Gastrocnemius medialis (tissue), 4 donors: ENCODE results near the gene KCNA5.
A peak's percentile ranks its signal among the peaks of the same experiment; 100 is the strongest.

Source experiments
- POLR2A ChIP-seq, 2 donors: fragments of 450-650 bp; IDR thresholded peaks; one replicate each; pipeline ENCODE4 v1.6.1; 2017; ENCODE audit warnings: antibody characterized with exemption in 2 of 2, mild to moderate bottlenecking in 2 of 2, moderate library complexity in 2 of 2
- TF ChIP-seq, protein P1 (sequence below), 5 experiments: fragments of 450-650 bp in 3 of 5; fragments of 200-600 bp in 2 of 5; sonication (generic) in 2 of 5; IDR thresholded peaks in 4 of 5; conservative IDR thresholded peaks in 1 of 5; 1 replicate in 4 of 5; 2 replicates in 1 of 5; pipeline ENCODE4 v1.5.1; 2016 to 2019; ENCODE audit warnings: antibody characterized with exemption in 5 of 5, mild to moderate bottlenecking in 3 of 5, moderate library complexity in 3 of 5

DNA sequence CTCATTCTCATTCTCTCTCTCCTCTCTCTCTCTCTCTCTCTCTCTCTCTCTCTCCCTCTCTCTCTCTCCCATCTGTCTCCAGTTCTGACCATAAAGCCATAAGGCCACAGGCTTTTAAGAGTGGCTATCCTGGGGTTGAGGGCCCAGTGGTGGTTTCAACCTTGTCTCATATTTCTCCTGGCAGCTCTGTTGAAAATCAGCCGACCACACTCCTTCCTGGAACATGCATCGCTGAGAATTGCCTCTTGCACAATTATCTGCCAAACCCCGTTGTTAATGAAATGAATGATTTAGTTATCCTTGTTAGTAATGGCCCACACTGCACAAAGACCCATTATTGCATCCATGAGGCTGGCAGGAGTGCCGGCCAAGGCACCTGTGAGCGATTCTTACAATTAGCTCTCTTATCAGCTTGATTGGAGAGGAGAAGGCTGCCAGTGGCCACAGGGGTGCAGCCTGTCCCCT, 30.4 kb upstream of the KCNA5 start:
- TF ChIP-seq, protein P1, sequence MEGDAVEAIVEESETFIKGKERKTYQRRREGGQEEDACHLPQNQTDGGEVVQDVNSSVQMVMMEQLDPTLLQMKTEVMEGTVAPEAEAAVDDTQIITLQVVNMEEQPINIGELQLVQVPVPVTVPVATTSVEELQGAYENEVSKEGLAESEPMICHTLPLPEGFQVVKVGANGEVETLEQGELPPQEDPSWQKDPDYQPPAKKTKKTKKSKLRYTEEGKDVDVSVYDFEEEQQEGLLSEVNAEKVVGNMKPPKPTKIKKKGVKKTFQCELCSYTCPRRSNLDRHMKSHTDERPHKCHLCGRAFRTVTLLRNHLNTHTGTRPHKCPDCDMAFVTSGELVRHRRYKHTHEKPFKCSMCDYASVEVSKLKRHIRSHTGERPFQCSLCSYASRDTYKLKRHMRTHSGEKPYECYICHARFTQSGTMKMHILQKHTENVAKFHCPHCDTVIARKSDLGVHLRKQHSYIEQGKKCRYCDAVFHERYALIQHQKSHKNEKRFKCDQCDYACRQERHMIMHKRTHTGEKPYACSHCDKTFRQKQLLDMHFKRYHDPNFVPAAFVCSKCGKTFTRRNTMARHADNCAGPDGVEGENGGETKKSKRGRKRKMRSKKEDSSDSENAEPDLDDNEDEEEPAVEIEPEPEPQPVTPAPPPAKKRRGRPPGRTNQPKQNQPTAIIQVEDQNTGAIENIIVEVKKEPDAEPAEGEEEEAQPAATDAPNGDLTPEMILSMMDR (IDR thresholded peaks at IDR 0.05 in 4 of 5, conservative IDR thresholded peaks at IDR 0.05 in 1 of 5): peak in 2 of 5 experiments; percentile 12 to 33
- no peak for TF ChIP-seq POLR2A (IDR thresholded peaks at IDR 0.05)
